SHP77 treated with DMSO at 0.1 percent for 48 hours (cell line): Measurements from ENCODE around the gene MYO5C.

Experiments
- DNase-seq: peaks from one replicate; lab custom pipeline; 2025; lab: John Stamatoyannopoulos, UW

MYO5C gene

DNA sequence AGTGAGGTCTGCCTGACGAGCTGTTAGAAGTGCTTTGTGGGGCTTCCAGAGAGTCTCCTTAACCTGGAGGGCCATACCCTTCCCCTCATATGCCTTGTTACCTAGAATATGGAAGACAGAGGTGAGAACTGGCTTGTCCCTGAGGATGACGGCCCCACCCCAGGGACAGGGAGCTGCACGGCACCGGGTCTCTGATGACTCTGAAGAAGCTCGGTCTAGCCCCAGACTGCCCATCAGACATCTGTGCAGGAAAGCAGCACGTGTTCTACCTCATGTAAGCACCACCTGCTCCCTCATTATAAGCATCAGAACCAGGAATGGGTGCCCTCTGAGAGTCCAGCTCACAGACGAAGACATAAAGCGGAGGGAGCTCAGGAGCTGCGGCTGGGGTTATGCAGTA, 18.0 kb downstream of the MYO5C start:
- no peak for DNase-seq

- DNase-seq, result no peak
Measured at GRCh38 chr15:52276256-52276770, 19.3 kb downstream of the MYO5C start.

DNA sequence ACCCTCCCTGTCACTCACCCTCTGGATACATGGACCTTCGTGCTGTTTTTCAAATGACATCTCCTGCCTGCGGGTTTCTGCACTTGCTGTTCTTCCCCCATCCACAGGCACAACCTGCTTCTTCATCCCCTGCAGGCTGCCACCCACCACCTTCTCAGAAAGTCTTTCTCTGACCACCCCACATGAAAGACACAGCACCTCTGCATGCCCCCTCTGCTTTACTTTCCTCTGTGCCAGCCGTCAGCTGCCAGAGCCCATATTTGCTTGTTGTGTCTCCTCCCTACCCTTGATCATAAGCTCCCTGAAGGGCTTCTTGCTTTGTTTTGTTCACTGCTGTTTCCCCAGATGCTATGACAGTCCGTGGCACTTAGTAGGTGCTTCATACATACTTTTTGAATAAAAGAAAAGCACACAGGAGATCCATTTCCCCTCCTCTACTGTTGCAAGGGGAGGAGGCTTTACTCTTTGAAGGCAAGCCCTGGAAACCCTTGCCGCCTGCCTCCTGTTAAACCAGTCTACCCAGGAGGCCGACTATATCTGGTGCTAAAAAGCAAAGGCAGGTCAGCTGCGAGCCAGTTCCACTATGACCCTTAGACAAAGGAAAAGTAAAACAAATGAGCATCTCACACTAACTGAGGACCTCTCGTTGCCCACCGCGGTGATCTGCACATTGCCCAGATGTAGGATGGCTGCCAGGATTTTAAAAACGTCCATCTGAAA, 31.9 kb downstream of the MYO5C start:
- DNase-seq, result no peak

DNA sequence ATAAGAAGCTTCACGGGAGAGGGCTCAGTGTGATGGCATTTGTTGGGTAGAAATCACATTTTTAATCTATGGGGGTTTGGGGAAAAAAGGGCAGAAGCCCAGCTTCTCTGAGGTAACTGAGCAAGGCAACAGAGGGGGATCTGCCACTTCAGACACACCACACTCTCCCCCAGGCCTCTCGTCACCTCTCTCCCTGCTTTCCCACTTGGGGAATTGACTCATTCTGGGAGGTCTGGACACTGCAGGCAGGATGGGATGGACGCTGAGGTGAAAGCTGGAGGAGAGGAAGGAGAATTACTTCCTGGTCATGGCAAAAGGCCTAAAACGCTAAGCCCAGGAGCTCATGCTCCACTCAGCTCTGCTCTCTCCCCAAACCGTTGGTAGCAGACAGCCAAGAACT, 33.2 kb downstream of the MYO5C start:
- DNase-seq, result no peak

GRCh38 chr15:52261498-52262242, 33.9 kb downstream of the MYO5C start:
- DNase-seq, result no peak

DNA sequence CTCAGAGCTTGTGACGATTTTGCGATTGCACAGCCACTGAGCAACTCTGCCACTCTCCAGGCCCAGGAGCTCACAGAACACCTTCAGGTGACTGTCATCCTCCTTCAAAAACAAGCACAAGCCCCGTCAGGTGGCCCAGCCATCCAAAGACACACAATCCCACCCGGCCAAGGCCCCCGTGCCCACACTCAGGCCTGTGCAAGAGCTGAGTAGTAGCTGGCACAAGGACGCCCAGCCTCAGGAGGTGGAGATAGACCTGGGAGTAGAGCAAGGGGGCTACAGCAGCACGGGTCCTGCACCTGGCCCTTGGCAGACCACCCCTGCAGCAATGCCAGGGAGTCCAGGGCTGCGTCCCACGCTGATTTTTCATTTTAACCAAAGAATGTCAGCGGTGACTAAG, 34.6 kb downstream of the MYO5C start:
- DNase-seq, result no peak

DNA sequence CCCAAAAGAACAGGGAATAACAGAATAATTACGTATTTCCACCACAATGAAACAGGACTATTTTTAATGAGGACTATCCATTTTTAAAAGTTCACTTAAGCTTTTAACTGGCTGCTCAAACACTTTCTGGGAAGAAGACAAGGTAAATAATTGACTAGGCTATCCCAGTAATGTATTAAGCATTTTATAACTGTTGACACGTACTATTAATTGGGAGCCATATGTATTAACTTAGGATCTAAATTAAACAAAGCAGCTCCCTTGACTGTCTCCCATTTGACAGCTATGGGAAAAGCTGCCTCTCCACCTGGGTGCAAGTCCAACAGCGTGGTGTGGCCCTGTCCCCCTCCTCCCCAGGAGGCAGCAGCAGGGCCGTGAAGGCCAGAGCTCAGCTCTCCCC, 36.1 kb downstream of the MYO5C start:
- no peak for DNase-seq

DNA sequence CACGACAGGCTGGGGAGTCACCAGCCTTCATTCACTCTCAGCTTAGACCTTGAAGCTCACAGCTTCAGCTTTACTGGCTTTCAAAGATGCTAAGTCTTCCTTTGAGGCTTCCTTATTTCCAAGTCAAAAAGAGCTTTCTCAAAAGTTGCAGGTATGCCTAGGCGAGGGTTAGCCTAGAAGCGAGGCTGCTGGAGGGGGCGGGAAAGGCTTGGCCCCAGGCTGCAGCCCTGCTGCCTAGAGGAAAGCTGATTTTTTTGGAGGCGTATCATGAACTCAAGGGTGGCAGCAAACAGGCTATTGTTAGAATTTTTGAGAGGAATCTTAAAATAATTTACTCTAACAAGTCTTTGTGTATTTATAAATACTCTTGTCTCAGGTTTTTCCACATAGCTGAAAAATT, 37.1 kb downstream of the MYO5C start:
- DNase-seq, result no peak

DNA sequence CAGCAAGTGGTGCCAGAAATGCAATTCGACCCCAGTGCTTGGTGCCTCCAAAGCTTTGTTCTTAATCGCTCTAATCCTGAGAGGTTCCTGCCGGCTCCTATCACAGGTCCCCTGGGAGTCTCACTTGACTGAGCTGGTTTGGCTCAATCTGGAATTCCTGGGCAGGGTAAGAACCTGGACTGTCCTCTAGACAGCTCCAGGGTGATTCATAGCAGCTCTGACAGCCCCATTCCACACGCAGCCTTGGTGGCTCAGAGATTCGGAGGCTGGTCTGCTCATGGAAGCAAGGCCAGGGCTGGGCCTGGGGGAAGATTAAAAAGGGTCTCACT, 37.9 kb downstream of the MYO5C start:
- no peak for DNase-seq

DNA sequence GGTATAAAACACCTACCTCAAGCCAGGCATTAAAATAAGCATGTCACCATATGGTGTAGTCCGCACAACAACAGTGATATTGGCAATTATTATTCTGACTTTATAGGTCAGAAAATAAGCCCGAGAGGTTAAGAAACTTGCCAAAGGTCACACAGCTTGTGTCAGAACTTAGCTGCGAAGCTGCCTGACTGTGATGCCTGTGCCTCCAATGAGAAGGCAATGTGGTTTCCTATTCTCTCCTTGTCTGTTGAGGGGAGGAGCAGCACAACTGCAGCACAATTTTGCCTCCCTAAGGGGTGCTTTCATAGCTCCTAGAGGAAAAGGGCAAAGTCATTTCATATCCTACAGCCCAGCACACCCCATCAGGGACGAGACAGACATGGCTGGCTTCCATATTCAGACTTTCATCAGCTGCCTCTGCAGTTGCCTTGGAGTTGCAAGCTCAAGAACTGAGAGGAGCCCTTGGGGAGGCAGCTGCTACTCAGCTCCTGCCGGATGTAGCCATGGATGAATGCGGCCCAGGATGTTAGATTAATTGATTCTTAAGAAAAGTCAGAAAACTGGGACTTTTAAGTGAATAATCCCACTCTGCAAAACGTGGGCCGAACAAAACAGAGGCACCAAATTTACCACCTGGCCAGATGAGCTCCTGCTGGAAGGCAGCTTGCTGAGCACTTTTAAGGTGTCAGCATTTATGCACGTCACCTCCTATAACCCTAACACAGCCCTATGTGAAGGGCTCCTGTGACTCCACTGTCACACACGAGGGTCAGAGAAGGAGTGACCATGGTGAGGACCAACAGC, 38.5 kb downstream of the MYO5C start:
- DNase-seq, result no peak

- peak; percentile 52 for DNase-seq
Measured at GRCh38 chr15:52256366-52256765, 39.2 kb downstream of the MYO5C start.

GRCh38 chr15:52255935-52256334, 39.7 kb downstream of the MYO5C start:
- no peak for DNase-seq

DNA sequence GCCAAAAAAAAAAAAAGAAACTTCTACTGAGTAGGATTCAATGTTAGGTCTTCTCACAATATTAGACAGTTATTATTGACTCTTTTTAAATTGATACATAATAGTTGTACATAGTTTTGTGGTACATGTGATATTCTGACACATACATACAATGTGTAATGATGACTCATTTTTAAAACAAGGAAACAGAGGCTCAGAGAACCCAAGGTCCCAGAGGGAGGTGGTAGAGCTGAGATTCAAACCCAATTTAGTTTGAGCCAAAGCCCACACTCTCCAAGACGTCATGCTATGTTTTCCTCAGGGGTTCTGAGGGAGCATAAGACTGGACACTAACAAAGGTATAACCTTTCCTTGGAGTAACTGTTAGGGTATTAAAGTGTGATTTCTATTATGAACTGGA, 40.6 kb downstream of the MYO5C start:
- no peak for DNase-seq

- no peak for DNase-seq
Measured at GRCh38 chr15:52254391-52254790, 41.2 kb downstream of the MYO5C start.

DNA sequence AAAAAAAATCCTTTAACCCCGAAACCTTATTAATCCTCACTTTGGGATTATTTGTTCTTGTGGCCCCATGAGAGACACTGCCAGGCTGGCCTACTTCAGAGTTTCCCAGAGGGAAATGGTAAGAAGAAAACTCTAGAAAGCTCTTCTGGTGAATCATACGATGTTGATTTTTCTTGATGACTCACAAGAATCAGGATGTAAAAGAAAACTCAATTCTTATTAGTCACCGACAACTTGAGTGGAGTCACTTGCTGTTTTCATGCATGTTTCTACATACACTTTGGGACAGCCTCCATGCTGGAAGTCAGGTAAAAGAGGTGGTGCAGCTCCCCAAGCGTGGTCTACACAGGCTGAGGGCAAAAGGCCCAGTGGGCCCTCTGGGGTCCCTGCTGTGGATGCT, 42.8 kb downstream of the MYO5C start:
- DNase-seq, result no peak

GRCh38 chr15:52251144-52251860, 44.3 kb downstream of the MYO5C start:
- DNase-seq, result no peak

DNA sequence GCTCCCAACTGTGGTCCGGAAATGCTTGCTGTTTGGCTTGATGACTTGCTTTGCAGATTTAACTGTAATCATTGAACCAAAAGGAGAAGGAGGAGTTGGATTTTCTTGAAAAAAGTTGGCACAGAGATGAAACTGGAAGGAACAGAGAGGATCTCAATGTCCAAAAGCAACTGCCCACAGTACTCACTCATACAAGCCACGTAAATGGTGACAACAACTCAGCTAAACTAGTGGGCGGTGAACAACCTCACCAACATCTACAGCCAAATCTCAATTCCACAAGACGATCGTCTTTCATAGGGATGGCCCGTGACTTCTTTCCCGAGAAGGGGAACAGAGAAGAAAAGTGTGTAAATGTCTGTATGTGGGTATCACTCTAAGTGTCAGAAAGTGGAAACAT, 48.1 kb downstream of the MYO5C start:
- no peak for DNase-seq

DNA sequence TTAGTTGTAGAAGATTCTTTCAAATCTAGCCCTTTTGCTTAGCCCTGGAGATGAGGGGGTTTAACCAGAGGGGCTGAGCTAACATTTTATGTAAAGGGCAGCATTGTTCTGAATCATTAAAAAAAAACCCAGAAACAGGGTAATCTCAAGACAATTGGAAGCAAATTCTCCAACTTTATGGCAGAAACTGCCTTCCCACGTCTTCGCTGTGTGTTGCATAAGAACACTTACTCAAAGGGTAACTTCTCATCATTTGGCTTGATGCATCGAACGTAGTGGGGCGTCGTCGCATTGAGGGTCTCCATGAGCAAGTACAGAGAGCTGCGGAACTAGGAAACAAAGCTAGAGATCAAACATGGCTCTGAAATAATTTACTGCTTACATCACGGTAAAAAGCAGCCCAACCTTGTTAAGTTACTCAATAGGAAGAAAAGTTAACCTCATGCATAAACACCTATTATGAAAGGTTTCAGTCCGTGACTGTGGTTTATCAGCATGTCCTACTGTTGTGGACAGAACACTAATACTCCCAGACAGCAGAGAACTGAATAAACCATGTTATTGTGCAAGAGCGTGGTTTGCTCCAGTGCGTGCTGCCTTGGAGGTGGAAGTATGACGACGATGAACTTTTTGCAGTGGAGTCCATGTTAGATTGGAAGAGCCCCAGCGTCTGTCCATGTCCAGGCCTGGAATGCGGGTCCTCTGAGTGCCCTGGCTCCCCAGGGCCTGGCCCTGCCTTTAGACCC, 48.7 kb downstream of the MYO5C start:
- DNase-seq, result no peak

DNA sequence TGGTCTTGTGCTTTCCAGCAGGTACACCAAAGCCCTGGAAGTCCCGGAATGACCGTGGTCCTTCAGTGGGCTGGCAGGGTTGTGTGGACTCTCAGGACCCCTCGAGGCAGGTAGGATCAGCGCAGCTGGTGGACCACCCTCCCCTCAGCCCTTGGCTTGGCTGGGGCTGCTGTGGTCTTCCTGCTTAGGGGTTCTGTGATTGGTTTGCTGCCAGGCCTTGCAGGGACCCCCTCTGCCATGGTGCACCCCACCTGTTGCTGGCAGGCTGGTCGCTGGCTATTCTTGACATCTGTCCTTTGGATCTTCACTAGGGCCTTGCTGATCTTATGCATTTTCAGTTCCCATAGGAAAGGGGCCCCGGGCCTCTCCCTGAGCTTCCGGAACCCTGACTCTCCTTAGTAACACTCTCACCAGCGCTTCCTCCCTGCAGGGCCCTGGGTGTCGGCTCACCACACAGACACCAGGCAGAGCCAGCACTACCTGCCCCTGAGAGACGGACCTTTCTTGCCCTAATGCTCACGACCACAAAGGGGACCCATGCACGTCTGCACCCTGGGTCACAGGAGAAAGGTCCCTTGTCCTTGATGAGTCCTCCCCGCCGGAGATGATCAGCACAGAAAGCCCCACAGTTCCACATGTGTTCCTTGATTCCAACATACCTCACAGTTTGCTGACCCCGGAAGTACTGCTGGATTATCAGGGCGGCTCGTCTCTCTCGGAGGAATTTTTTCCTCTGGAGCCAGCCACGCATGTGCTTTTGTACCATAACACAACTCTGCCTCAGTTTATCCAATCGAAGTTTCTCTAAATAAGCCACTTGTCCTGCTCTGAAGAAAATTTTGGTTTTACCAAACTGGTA, 51.7 kb downstream of the MYO5C start:
- DNase-seq, result no peak

DNA sequence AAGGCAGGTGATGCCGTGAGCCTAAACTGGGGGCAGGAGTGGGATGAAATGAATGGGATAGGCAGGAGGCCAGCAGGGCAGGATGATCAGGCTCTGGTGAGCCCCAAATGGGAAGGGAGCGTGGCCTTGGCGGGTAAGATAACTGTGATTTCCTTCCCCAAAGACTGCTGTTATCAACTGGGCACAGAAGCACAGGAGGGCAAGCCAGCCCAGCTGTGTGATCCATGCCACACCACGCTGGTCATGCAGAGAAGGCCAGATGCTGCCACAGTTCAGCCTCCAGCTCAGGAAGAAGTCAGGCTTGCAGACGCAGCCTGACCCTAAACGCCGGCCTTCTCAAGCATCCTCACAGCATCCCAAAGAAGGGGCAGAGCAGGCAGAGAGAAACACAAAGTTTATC, 52.3 kb downstream of the MYO5C start:
- DNase-seq, result no peak

GRCh38 chr15:52241489-52241888, 54.1 kb downstream of the MYO5C start:
- DNase-seq, result no peak
